ENCODE data around the gene PACSIN1. TPM values are rescaled to one million over a fixed set of nuclear protein-coding genes. Genes with fewer than 3 reads are reported as not detected.

Gene PACSIN1
- total RNA-seq, 1 experiment from 2014 or later, result not detected

- Histone ChIP-seq H3K36me3 (ENCODE audit: insufficient read depth, low read length, poor library complexity, severe bottlenecking) (no peaks in the 10 kb centered on the region), H3K27ac (ENCODE audit: low read depth, low read length, poor library complexity, severe bottlenecking) (no peak overlapping the region), H3K9me3 (ENCODE audit: low read depth, low read length, poor library complexity, severe bottlenecking) (no peaks in the 10 kb centered on the region), H3K4me3 (ENCODE audit: low read depth, low read length, poor library complexity, severe bottlenecking) (no peak overlapping the region), H3K27me3 (replicated peaks; ENCODE audit: insufficient read depth, low read depth, low read length, poor library complexity) (no peaks in the 10 kb centered on the region), H3K4me1 (ENCODE audit: insufficient read depth, low read length, poor library complexity, severe bottlenecking) (peaks cover 4% of the 10 kb centered on the region)
- no TSS peak for BruUV-seq (replicated peaks)
- CTCF ChIA-PET, result interaction anchor here (0.5 kb wide), 1 partner anchor 285 kb away, joined by 7 read pairs; the partner anchor contains the start of gene HMGA1
- POLR2A ChIA-PET (ENCODE audit: low non-redundant PET), result no interaction called here
- intact Hi-C loops (cut with micrococcal nuclease; ENCODE audit: unreplicated experiment), result no loop called here
- DNase-seq (ENCODE audit: low spot score), result no peak
- TF ChIP-seq EZH2 (IDR thresholded peaks at IDR 0.05; ENCODE audit: borderline replicate concordance, low read depth, low read length, poor library complexity, severe bottlenecking) (no peak), CTCF (conservative IDR thresholded peaks at IDR 0.05; ENCODE audit: low read depth, low read length) (no peak)
These were observed 55.8 kb downstream of the PACSIN1 start for GRCh38 chr6:34521463-34522285.

- TF ChIP-seq CTCF (conservative IDR thresholded peaks at IDR 0.05; ENCODE audit: low read depth, low read length), result no peak
- TF ChIP-seq EZH2 (IDR thresholded peaks at IDR 0.05; ENCODE audit: borderline replicate concordance, low read depth, low read length, poor library complexity, severe bottlenecking), result no peak
- Histone ChIP-seq H3K4me3 (ENCODE audit: low read depth, low read length, poor library complexity, severe bottlenecking) (no peak overlapping the region), H3K36me3 (ENCODE audit: insufficient read depth, low read length, poor library complexity, severe bottlenecking) (no peaks in the 10 kb centered on the region), H3K9me3 (ENCODE audit: low read depth, low read length, poor library complexity, severe bottlenecking) (no peaks in the 10 kb centered on the region), H3K27me3 (replicated peaks; ENCODE audit: insufficient read depth, low read depth, low read length, poor library complexity) (no peaks in the 10 kb centered on the region), H3K4me1 (ENCODE audit: insufficient read depth, low read length, poor library complexity, severe bottlenecking) (peaks cover 7% of the 10 kb centered on the region), H3K27ac (ENCODE audit: low read depth, low read length, poor library complexity, severe bottlenecking) (no peak overlapping the region)
- ChIA-PET CTCF (no interaction called here), POLR2A (ENCODE audit: low non-redundant PET) (no interaction called here)
- BruUV-seq (replicated peaks), result no TSS peak
- no peak for DNase-seq (ENCODE audit: low spot score)
- intact Hi-C loops (cut with micrococcal nuclease; ENCODE audit: unreplicated experiment), result no loop called here
These were observed 56.9 kb downstream of the PACSIN1 start for GRCh38 chr6:34522761-34523160.

- intact Hi-C loops (cut with micrococcal nuclease; ENCODE audit: unreplicated experiment), result no loop called here
- CTCF ChIA-PET, result no interaction called here
- no peaks in the 10 kb centered on the region for H3K27me3 ChIP-seq (replicated peaks; ENCODE audit: insufficient read depth, low read depth, low read length, poor library complexity)
- DNase-seq (ENCODE audit: low spot score), result no peak
- H3K4me1 ChIP-seq (ENCODE audit: insufficient read depth, low read length, poor library complexity, severe bottlenecking), result peaks cover 7% of the 10 kb centered on the region
- H3K27ac ChIP-seq (ENCODE audit: low read depth, low read length, poor library complexity, severe bottlenecking), result no peak overlapping the region
- BruUV-seq (replicated peaks), result no TSS peak
- TF ChIP-seq EZH2 (IDR thresholded peaks at IDR 0.05; ENCODE audit: borderline replicate concordance, low read depth, low read length, poor library complexity, severe bottlenecking) (no peak), CTCF (conservative IDR thresholded peaks at IDR 0.05; ENCODE audit: low read depth, low read length) (no peak)
- POLR2A ChIA-PET (ENCODE audit: low non-redundant PET), result no interaction called here
- H3K4me3 ChIP-seq (ENCODE audit: low read depth, low read length, poor library complexity, severe bottlenecking), result no peak overlapping the region
- H3K36me3 ChIP-seq (ENCODE audit: insufficient read depth, low read length, poor library complexity, severe bottlenecking), result no peaks in the 10 kb centered on the region
- H3K9me3 ChIP-seq (ENCODE audit: low read depth, low read length, poor library complexity, severe bottlenecking), result no peaks in the 10 kb centered on the region
These were observed 57.7 kb downstream of the PACSIN1 start for GRCh38 chr6:34523441-34524206.
